HepG2 (cell line): ENCODE measurements around the gene STPG4. TPM values are rescaled to one million over a fixed set of nuclear protein-coding genes. Genes with fewer than 3 reads are reported as not detected.
A peak's percentile ranks its signal among the peaks of the same experiment; 100 is the strongest.

Experiments used
- AKAP8 ChIP-seq: sonication (generic); formaldehyde crosslinking; IDR thresholded peaks from 2 replicates; pipeline ENCODE4 v1.5.1; 2020; ENCODE audit warnings: mild to moderate bottlenecking, missing genetic modification reagents
- BORCS8-MEF2B ChIP-seq: sonication (generic); formaldehyde crosslinking; IDR thresholded peaks from 2 replicates; pipeline ENCODE4 v1.8.0; 2022; ENCODE audit warnings: mild to moderate bottlenecking, missing genetic modification reagents
- DPF2 ChIP-seq: sonication (generic); formaldehyde crosslinking; IDR thresholded peaks from 2 replicates; pipeline ENCODE4 v1.4.0; 2020; ENCODE audit warnings: mild to moderate bottlenecking, low read depth, missing genetic modification reagents, borderline replicate concordance
- DR1 ChIP-seq: sonication (generic); formaldehyde crosslinking; IDR thresholded peaks from 2 replicates; pipeline ENCODE4 v1.8.0; 2021; ENCODE audit warnings: mild to moderate bottlenecking, missing genetic modification reagents, inconsistent platforms
- ETV6 ChIP-seq: sonication (generic); formaldehyde crosslinking; conservative IDR thresholded peaks from 2 replicates; pipeline ENCODE4 v1.4.0; 2020; ENCODE audit warnings: missing genetic modification reagents
- FOXP1 ChIP-seq, 2 experiments: fragments of 450-650 bp in 1 of 2; IDR thresholded peaks; 2 replicates each; pipeline ENCODE4 v1.6.1; 2017 to 2018; ENCODE audit warnings: antibody characterized with exemption in 1 of 2
- GATAD2A ChIP-seq: IDR thresholded peaks from 2 replicates; pipeline ENCODE4 v1.6.1; 2016
- LCORL ChIP-seq, 2 experiments: fragments of 450-650 bp in 1 of 2; sonication (generic) in 1 of 2; formaldehyde crosslinking in 1 of 2; IDR thresholded peaks; 2 replicates each; pipeline versions ENCODE4 v1.5.0 to v1.6.1; 2017 to 2020; ENCODE audit warnings: antibody characterized with exemption in 1 of 2, missing genetic modification reagents in 1 of 2
- NAIF1 ChIP-seq: sonication (generic); formaldehyde crosslinking; IDR thresholded peaks from 2 replicates; pipeline ENCODE4 v1.5.0; 2020; ENCODE audit warnings: mild to moderate bottlenecking, missing genetic modification reagents, borderline replicate concordance
- PREB ChIP-seq: sonication (generic); formaldehyde crosslinking; IDR thresholded peaks from 2 replicates; pipeline ENCODE4 v1.4.0; 2020; ENCODE audit warnings: missing genetic modification reagents
- SRY ChIP-seq: sonication (generic); formaldehyde crosslinking; IDR thresholded peaks from 2 replicates; pipeline ENCODE4 v1.8.0; 2022; ENCODE audit warnings: mild to moderate bottlenecking, missing genetic modification reagents
- TBX2 ChIP-seq: sonication (generic); formaldehyde crosslinking; IDR thresholded peaks from 2 replicates; pipeline ENCODE4 v1.5.0; 2020; ENCODE audit warnings: missing genetic modification reagents, mild to moderate bottlenecking, borderline replicate concordance
- TOPORS ChIP-seq: sonication (generic); formaldehyde crosslinking; IDR thresholded peaks from 2 replicates; pipeline ENCODE4 v1.8.0; 2023; ENCODE audit warnings: mild to moderate bottlenecking, missing genetic modification reagents
- XRCC5 ChIP-seq: fragments of 200-400 bp; formaldehyde crosslinking; optimal IDR thresholded peaks from 2 replicates; pipeline ENCODE3; 2017; ENCODE audit warnings: mild to moderate bottlenecking, low read length
- ZBTB3 ChIP-seq: sonication (generic); formaldehyde crosslinking; IDR thresholded peaks from 2 replicates; pipeline ENCODE4 v1.4.0; 2020; ENCODE audit warnings: low read depth, mild to moderate bottlenecking, moderate library complexity, missing genetic modification reagents, borderline replicate concordance
- ZBTB38 ChIP-seq: sonication (generic); formaldehyde crosslinking; IDR thresholded peaks from 2 replicates; pipeline ENCODE4 v1.5.1; 2020; ENCODE audit warnings: mild to moderate bottlenecking, missing genetic modification reagents
- ZBTB8A ChIP-seq: sonication (generic); formaldehyde crosslinking; IDR thresholded peaks from 2 replicates; pipeline ENCODE4 v1.4.0; 2020; ENCODE audit warnings: mild to moderate bottlenecking, low read depth, missing genetic modification reagents, borderline replicate concordance
- ZNF225 ChIP-seq: sonication (generic); formaldehyde crosslinking; IDR thresholded peaks from 2 replicates; pipeline ENCODE4 v1.4.0; 2020; ENCODE audit warnings: mild to moderate bottlenecking, missing genetic modification reagents
- ZNF275 ChIP-seq: sonication (generic); formaldehyde crosslinking; IDR thresholded peaks from 2 replicates; pipeline ENCODE4 v1.8.0; 2022; ENCODE audit warnings: missing genetic modification reagents, mild to moderate bottlenecking, inconsistent platforms, borderline replicate concordance
- ZNF326 ChIP-seq: sonication (generic); formaldehyde crosslinking; IDR thresholded peaks from 2 replicates; pipeline ENCODE4 v1.4.0; 2020; ENCODE audit warnings: missing genetic modification reagents, borderline replicate concordance
- ZSCAN25 ChIP-seq: sonication (generic); formaldehyde crosslinking; IDR thresholded peaks from 2 replicates; pipeline ENCODE4 v1.8.0; 2022; ENCODE audit warnings: mild to moderate bottlenecking, missing genetic modification reagents
- polyA plus RNA-seq, 8 experiments: library from polyadenylated mRNA; depleted of rRNA in 3 of 8; stranded (reverse) in 7 of 8; unstranded in 1 of 8; fragments of >200 nt; fragmentation: Illumina TruSeq in 4 of 8; extraction: Trizol in 4 of 8; gene quantifications; 2 replicates each; pipeline versions ENCODE4 v1.2.1 to v1.2.3, GENCODE V29; 2011 to 2016; ENCODE audit warnings: low read depth in 4 of 8, missing spikeins in 1 of 8, mixed read lengths in 1 of 8; ENCODE audit not compliant: insufficient read depth in 1 of 8
- total RNA-seq, 5 experiments: library from RNA; depleted of rRNA; stranded (reverse); fragments of >200 nt; fragmentation: Illumina TruSeq; extraction: Trizol; gene quantifications; 2 replicates each; pipeline ENCODE4 v1.2.3, GENCODE V29; 2016; ENCODE audit warnings: low read depth in 1 of 5
- TF ChIP-seq, protein P1 (sequence below): IDR thresholded peaks from 2 replicates; pipeline ENCODE4 v1.6.1; 2016; ENCODE audit warnings: mild to moderate bottlenecking
- TF ChIP-seq, protein P2 (sequence below): IDR thresholded peaks from 2 replicates; pipeline ENCODE4 v1.6.1; 2016; ENCODE audit warnings: missing compliant biosample characterization, missing genetic modification reagents, borderline replicate concordance
- TF ChIP-seq, protein P3 (sequence below): sonication (generic); formaldehyde crosslinking; IDR thresholded peaks from 2 replicates; pipeline ENCODE4 v1.4.0; 2020; ENCODE audit warnings: missing genetic modification reagents

The STPG4 gene
- total and polyA plus RNA-seq, 2 of the 13 experiments (the other 11 are each of a cell fraction or from before 2014, with no cell fraction given): 0.11 to 0.15 TPM

- TF ChIP-seq, protein P1, sequence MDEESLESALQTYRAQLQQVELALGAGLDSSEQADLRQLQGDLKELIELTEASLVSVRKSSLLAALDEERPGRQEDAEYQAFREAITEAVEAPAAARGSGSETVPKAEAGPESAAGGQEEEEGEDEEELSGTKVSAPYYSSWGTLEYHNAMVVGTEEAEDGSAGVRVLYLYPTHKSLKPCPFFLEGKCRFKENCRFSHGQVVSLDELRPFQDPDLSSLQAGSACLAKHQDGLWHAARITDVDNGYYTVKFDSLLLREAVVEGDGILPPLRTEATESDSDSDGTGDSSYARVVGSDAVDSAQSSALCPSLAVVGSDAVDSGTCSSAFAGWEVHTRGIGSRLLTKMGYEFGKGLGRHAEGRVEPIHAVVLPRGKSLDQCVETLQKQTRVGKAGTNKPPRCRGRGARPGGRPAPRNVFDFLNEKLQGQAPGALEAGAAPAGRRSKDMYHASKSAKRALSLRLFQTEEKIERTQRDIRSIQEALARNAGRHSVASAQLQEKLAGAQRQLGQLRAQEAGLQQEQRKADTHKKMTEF: no peak
- TF ChIP-seq, protein P2, sequence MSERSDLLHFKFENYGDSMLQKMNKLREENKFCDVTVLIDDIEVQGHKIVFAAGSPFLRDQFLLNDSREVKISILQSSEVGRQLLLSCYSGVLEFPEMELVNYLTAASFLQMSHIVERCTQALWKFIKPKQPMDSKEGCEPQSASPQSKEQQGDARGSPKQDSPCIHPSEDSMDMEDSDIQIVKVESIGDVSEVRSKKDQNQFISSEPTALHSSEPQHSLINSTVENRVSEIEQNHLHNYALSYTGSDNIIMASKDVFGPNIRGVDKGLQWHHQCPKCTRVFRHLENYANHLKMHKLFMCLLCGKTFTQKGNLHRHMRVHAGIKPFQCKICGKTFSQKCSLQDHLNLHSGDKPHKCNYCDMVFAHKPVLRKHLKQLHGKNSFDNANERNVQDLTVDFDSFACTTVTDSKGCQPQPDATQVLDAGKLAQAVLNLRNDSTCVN: no peak
- TF ChIP-seq TBX2 (no peak), DPF2 (CRISPR knock-in tag) (no peak), PREB (no peak), LCORL (IDR thresholded peaks at IDR 0.05) (no peak), LCORL (CRISPR knock-in tag; IDR thresholded peaks at IDR 0.05) (no peak), DR1 (CRISPR knock-in tag) (peak; percentile 28; the same call in 1 of the 2 replicates), AKAP8 (no peak), BORCS8-MEF2B (CRISPR knock-in tag) (no peak), ZBTB3 (CRISPR knock-in tag) (no peak), ZNF225 (CRISPR knock-in tag) (no peak), ZSCAN25 (CRISPR knock-in tag) (no peak), NAIF1 (CRISPR knock-in tag) (no peak), FOXP1 (IDR thresholded peaks at IDR 0.05) (no peak), FOXP1 (CRISPR knock-in tag; IDR thresholded peaks at IDR 0.05) (no peak), ZNF326 (no peak), XRCC5 (peak; percentile 2), ETV6 (CRISPR knock-in tag) (no peak), ZBTB38 (CRISPR knock-in tag) (peak; percentile 94), ZBTB8A (CRISPR knock-in tag) (no peak), SRY (no peak), ZNF275 (no peak), TOPORS (CRISPR knock-in tag) (no peak), GATAD2A (CRISPR knock-in tag) (no peak)
- TF ChIP-seq, protein P3, sequence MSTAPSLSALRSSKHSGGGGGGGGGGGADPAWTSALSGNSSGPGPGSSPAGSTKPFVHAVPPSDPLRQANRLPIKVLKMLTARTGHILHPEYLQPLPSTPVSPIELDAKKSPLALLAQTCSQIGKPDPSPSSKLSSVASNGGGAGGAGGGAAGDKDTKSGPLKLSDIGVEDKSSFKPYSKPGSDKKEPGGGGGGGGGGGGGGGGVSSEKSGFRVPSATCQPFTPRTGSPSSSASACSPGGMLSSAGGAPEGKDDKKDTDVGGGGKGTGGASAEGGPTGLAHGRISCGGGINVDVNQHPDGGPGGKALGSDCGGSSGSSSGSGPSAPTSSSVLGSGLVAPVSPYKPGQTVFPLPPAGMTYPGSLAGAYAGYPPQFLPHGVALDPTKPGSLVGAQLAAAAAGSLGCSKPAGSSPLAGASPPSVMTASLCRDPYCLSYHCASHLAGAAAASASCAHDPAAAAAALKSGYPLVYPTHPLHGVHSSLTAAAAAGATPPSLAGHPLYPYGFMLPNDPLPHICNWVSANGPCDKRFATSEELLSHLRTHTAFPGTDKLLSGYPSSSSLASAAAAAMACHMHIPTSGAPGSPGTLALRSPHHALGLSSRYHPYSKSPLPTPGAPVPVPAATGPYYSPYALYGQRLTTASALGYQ (CRISPR knock-in tag): no peak
Measured at GRCh38 chr2:47072018-47072691, 83.0 kb downstream of the STPG4 start (continued).
